Activated naive CD4-positive, alpha-beta T cell treated with Interleukin-2 at 50 U/mL for 16 hours (primary cell): ENCODE data around the gene C17orf107.
"Not testable (repeated sequence)": the region's sequence is repeated elsewhere in the genome, so short reads cannot be mapped to it uniquely, and the experiment has no call there.

ENCODE experiments used
- DNase-seq: peaks from one replicate; pipeline ENCODE4 v3.0.0-alpha.2; 2020

Gene C17orf107

GRCh38 chr17:4901108-4901647, 1.8 kb downstream of the C17orf107 start:
- DNase-seq, result no peak

- DNase-seq, result peak; percentile 4
Measured at GRCh38 chr17:4901648-4902344, 2.5 kb downstream of the C17orf107 start.

- DNase-seq, result no peak
Measured at GRCh38 chr17:4902540-4902939, 3.2 kb downstream of the C17orf107 start.

GRCh38 chr17:4903051-4903818, 3.9 kb downstream of the C17orf107 start, which contains the start of gene CHRNE:
Gene CHRNE, minus strand, starts transcription at chr17:4903098. Its CDS starts 35 bp downstream, at chr17:4903063.
- DNase-seq, result peak; percentile 74

GRCh38 chr17:4906642-4907041, 7.3 kb downstream of the C17orf107 start:
- not testable (repeated sequence) for DNase-seq

- DNase-seq, result no peak
Measured at GRCh38 chr17:4908301-4908700, 9.0 kb downstream of the C17orf107 start.

- DNase-seq, result peak; percentile 76
Measured at GRCh38 chr17:4908711-4909496, 9.6 kb downstream of the C17orf107 start.

- no peak for DNase-seq
Measured at GRCh38 chr17:4913994-4914393, 14.7 kb downstream of the C17orf107 start.

GRCh38 chr17:4914551-4914950, 15.2 kb downstream of the C17orf107 start:
- DNase-seq, result not testable (repeated sequence)

GRCh38 chr17:4919511-4920047, 20.2 kb downstream of the C17orf107 start:
- no peak for DNase-seq

GRCh38 chr17:4920351-4921048, 21.2 kb downstream of the C17orf107 start:
- no peak for DNase-seq

- no peak for DNase-seq
Measured at GRCh38 chr17:4921320-4921719, 22.0 kb downstream of the C17orf107 start.

GRCh38 chr17:4926577-4927335, 27.4 kb downstream of the C17orf107 start:
- not testable (repeated sequence) for DNase-seq

- no peak for DNase-seq
Measured at GRCh38 chr17:4928881-4929280, 29.5 kb downstream of the C17orf107 start.

- no peak for DNase-seq
Measured at GRCh38 chr17:4931963-4932362, 32.6 kb downstream of the C17orf107 start, which contains the start of gene GP1BA. Gene GP1BA, plus strand, starts transcription at chr17:4932277. Its CDS starts 328 bp downstream, at chr17:4932605.

- no peak for DNase-seq
Measured at GRCh38 chr17:4932756-4933155, 33.4 kb downstream of the C17orf107 start.

GRCh38 chr17:4933646-4934045, 34.3 kb downstream of the C17orf107 start:
- DNase-seq, result no peak

- DNase-seq, result no peak
Measured at GRCh38 chr17:4934173-4934979, 35.0 kb downstream of the C17orf107 start.

- DNase-seq, result no peak
Measured at GRCh38 chr17:4935650-4936049, 36.3 kb downstream of the C17orf107 start.

GRCh38 chr17:4936436-4936835, 37.1 kb downstream of the C17orf107 start:
- no peak for DNase-seq
